ENCODE measurements around the gene RHOU.
"Not testable (repeated sequence)": the region's sequence is repeated elsewhere in the genome, so short reads cannot be mapped to it uniquely, and the experiment has no call there.

Gene RHOU

DNA sequence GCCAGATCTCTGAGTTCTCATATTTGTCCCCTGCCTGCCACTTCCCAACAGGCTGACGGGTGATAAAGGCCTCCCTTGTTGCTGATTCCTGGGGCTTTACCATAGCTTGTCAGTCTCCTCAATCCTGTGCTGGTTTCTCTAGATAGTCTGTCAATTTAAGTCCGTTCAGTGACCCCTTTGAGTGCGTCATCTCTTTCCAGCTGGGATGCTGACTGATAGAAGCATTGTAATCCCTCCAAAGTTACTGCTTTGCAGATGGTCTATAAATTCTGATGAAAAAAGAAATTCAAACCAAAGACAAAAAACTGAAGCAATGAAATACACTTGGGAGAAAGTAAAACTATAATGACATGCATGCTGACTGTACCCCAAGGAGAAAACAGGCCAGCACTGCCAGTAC is 28.3 kb downstream of the RHOU start:
- DNase-seq: no peak

DNA sequence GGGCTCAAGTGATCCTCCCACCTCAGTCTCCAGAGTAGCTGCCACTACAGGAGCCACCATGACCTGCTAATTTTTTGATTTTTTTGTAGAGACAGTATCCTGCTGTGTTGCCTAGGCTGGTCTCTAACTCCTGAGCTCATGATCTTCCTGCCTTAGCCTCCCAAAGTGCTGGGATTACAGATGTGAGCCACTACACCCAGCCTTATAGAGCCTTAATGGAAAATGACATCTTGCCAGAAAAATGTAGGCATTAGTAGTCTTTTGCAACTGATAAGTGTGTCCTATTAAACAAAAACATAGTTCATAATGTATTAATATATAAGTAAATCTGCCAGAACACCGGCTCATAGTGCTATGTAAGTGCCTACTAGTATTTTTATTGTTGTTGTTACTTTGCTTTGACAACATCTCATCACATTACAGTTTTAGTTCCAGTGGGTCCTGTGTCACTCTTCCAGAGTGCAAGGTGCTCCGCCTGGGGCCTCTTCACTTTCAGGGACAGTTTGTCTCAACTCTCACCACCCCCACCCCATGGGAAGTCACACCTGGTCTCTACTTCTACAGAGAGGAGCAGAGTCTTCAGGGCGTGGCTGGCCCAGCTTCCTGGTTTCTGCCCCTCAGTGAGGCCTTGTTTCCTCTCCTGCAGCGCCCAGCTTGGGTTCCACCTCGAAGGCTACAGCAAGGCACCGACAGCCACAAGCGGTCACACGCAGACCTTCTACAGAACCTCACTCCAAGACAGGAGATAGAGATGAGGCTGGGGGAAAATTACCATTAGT is 30.1 kb downstream of the RHOU start:
- no peak for DNase-seq

DNA sequence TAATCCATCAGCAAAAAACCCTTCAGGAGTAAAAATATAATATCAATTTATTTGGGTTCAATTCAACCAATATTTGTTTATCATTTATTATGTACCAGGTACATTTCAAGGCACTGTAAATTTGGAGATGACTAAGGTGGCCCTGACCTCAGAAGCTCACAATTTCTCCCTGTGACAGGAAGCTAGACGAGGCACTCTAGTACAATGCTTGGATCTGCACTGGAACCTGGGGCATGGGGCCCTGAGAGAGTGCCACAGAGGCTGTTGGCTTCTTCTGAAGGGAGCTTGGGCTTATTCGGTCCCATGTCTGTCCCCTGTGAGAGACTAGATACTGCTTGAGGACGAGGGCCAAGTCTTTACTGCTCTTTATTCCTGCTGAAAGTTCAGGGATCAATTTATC is 31.5 kb downstream of the RHOU start:
- no peak for DNase-seq

DNA sequence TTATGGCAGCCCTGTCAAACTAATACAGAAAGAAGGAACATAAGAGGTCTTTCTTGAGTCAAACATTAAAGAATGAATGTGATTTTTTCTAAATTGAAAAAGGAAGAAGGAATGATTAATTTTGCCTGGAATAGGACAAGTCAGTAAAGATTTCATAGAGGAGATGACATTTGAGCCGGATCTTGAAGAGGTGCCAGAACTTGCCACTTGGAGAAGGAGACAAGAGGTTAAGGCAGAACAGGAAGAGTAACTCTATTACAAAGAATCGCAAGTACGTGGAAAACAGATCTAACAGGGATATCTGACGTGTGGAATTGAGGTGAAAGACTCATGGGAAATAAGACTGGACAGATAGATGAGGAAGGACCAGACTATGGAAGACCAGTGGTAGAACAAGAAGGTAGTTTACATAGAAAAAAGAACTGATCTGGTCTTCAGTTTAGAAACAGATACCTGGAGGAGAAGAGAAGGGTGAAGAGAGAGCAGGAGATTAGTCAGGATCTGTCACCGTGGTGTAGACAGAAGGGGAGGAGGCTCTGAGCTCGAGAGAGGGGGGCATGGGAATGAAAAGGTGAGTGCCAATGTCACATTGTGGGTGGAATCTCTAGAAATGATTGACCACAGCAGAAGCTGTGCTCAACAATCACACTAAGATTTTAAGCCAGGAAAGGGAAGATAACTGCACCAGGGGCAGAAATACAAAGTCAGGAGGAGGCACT is 32.5 kb downstream of the RHOU start:
- DNase-seq: no peak

DNA sequence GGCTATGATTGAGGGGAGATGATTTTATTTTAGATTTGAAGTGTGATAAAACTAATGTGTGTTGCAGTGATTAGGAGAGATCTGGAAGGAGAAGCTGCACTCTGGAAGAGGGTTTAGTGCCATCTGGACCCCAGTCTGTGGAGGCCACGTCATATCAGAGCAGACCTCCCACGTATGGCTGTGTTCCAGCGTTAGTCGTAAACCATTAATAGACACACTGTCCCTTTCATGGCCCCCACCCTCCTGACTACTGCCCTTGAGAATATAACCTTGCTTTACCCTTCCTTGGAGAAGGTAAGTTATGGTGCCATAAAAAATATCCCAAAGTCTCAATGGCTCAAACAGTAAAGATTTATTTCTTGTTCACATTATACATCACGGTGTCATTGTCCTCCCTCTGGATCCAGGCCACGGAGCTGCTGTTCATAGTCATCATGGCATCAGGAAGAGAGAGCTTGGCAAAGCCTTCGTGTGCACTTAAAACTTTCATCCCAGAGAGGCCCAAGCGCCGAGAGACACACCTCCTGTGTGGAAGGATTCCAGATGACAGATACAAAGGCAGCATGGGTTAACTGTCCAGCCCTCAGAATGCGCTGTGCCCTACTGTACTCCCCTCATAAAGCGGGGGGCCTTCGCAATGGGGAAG is 33.2 kb downstream of the RHOU start:
- DNase-seq: peak; percentile 42

- peak; percentile 64 for DNase-seq
Measured at GRCh38 chr1:228770779-228771223, 35.5 kb downstream of the RHOU start.

DNA sequence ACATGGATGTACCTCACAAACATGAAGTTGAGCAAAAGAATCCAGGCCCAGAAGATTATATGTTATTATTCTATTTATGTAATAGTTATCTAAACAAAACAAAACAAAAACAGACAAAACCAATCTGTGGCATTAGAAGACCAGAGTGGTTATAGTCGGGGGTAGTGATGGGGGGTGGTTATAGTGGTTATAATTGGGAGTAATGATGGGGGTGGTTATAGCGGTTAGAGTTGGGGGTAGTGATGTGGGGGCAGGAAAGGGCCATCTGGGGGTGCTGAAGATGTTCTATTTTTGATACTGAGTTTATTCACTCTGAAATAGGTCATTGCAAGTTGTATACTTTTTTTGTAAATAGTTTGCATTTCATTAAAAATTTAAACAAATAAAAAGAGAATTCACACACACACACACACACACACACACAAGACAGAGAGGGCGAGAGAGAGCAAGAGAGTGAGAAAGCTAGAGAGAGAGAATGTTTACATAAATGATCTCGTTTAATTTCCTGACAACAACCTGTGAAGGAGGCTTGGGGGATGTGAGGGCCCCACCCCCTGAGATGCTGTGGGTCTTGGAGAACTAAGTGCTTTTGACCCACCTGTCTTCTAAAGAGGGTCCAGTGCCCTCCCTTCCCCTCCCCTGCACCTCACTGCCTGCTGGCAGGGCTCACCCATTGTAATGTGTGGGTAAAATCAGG is 37.4 kb downstream of the RHOU start:
- no peak for DNase-seq

- not testable (repeated sequence) for DNase-seq
Measured at GRCh38 chr1:228775946-228776345, 40.7 kb downstream of the RHOU start.

DNA sequence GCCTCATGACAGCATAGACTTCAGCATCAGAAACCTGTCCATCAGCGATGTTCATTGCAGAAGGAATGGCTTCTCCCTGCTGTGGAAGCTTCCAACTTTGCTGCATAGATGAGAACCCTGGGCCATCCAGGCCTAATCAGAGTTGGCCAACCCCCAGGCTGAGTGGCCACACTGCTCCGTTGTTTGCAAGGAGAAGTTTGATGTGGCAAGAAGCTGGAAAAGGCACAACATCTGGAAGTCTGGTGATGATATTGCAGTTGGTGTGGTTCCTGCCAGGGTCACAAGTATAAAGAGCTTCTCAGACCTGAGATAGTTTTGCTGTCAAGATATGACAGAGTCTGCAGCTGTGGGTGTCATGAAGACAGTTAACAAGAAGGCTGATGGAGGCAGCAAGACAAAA is 41.2 kb downstream of the RHOU start:
- DNase-seq: no peak

DNA sequence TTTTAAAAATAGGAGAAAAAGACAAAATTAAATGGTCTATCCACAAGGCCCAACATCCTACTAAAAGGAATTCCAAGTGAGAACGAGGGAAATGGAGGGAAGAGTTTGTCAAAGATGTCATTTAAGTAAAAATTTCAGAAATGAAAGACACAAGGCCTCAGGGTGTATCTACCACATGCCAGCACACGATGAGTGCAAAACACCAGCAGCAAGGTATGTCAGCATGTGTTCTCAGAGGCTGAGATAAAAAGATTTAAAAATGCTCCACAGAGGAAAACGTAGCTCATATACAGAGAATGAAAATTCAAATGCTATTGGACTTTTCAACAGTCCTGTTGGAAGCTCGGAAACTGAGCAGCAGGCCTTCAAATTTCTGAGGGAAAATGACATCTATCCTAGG is 42.0 kb downstream of the RHOU start:
- DNase-seq: no peak

GRCh38 chr1:228778026-228778425 is 42.7 kb downstream of the RHOU start:
- no peak for DNase-seq

- DNase-seq: no peak
Measured at GRCh38 chr1:228778466-228778865, 43.2 kb downstream of the RHOU start.

GRCh38 chr1:228778961-228779360 is 43.7 kb downstream of the RHOU start:
- DNase-seq: no peak

DNA sequence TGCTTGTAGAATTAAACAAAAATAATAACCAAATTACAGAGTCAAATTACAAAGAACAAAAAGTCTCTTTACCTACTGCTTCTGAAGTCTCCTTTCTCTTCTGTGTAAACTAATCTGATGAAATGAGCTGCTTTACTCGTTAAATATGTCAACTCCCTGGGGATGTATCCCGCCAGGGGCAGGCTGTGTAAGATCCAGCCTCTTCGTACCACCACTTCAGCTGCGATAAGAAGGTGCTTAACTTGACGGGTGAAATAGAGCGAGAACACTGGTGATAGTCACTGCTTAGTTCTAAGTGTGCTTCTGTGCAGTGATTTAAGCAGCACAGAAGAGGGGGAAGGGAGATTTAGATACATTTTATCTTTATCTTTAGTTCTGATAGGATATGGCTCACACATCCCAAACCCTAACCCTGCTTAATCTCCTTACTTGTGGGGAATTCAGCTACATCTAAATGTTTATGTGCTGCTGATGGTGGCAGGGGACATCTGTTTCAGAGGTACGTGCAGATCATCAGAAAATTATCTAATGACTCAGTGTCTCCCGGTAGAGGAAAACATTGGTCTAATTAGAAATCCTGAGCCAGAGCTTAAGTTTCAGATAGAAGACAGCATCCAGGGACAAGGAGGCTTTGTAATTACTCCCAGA is 46.0 kb downstream of the RHOU start:
- DNase-seq: peak; percentile 86

DNA sequence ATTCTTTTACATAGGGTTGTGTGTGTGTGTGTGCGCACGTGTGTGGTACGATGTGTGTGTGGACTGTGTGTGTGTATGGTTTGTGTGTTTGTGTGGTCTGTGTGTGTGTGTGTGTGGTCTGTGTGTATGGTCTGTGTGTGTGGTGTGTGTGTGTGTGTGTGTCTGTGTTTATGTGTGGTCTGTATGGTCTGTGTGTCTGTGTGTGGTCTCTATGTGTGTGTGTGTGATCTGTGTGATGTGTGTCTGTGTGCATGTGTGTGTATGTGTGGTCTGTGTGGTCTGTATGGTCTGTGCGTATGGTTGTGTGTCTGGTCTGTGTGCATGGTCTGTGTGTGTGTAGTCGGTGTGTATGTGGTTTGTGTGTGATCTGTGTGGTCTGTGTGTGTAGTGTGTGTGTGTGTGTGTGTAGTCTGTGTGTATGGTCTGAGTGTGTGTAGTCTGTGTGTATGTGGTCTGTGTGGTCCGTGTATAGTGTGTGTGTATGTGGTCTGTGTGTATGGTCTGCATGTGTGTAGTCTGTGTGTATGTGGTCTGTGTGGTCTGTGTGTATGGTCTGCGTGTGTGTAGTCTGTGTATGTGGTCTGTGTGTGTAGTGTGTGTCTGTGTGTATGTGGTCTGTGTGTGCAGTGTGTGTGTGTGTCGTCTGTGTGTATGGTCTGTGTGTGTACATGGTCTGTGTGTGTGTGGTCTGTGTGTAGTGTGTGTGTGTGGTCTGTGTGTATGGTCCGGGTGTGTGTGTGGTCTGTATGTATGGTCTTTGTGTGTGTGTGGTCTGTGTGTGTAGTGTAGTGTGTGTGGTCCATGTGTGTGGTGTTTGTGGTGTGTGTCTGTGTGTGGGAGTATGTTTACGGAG is 46.8 kb downstream of the RHOU start:
- DNase-seq: no peak

DNA sequence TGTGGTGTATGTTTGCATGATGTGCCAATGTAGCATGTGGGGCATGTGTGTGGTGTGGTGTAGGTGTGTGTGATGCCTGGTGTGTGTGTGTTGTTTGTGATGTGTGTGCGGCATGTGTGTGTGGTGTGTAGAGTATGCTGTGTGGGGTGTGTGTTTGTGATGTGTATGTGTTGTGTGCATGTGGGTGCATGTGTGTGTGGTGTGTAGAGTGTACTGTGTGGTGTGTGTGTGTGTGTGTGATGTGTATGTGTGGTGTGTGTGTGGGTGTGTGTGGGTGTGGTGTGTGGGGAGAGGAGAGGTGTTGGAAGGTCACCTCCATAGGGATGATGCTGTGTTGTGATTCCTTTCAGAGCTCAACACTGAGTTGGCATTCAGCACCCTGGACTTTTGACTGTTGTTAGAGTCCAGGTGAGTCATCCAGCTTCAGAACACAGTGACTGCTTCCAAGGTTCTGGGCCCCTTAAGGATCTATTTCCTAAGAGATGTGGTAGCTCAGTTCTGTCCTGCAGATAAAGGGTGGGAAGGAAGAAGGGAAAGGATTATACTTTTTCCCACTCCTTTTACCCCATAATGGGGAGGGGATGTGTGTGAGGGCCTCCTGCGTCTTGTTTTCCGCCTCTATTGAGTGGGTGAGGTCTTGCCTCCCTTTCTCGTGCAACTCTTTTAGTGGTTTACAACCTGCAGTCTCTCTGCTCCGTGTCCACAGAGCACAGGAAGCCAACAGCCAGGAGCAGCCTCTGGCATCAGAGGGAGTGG is 47.6 kb downstream of the RHOU start:
- no peak for DNase-seq

GRCh38 chr1:228783418-228784040 is 48.2 kb downstream of the RHOU start:
- no peak for DNase-seq

DNA sequence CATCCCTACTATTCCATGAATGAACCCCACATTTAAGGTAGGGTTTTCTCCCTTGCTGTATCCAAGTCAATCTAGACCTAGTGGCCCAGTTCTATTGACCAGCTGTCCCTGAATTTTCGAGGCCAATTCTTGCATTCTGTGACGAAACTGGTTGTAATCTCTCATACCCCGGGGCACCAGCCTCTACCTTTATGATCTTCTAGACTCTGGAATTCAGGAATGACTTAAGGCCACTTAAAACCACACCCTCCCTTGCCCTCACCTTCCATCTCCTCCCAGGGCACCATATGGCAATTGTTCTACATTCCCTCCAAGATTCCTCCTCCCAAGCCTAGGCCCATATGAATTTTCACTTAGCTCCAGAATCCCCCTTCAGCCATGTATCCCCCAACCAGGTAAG is 48.9 kb downstream of the RHOU start:
- DNase-seq: no peak

GRCh38 chr1:228785366-228786330 is 50.4 kb downstream of the RHOU start:
- no peak for DNase-seq
